HG03039 (cell line): ENCODE results near the gene ADIPOR2.

ENCODE experiments used
- ATAC-seq: cut with Tn5 transposase; IDR thresholded peaks from one replicate; pipeline ENCODE4 v1.9.1; 2021; ENCODE audit warnings: mild to moderate bottlenecking, moderate library complexity; ENCODE audit not compliant: unreplicated experiment

ADIPOR2 gene

DNA sequence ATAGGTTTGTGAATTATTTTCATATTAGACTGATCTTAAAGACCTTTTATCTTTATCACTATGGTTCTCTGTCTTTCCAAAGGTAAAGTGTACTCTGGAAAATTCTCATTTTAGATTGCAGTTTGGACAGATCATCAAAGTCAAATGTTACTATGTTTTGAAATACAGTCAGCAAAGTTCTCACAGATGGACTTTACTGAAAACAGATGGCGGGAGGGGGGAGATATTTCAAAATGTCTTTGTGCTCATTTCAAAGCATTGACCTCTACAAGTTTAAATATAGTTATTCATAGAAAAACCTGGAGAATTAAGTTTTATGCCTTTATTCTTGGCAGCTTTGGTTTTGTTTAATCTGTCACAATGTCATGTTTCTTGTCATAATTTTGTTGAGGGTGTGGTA, 77.7 kb downstream of the ADIPOR2 start:
- ATAC-seq, result no peak

- ATAC-seq, result no peak
Measured at GRCh38 chr12:1769809-1770494, 79.1 kb downstream of the ADIPOR2 start.

GRCh38 chr12:1773937-1774655, 83.2 kb downstream of the ADIPOR2 start:
- ATAC-seq, result no peak

GRCh38 chr12:1776170-1776921, 85.5 kb downstream of the ADIPOR2 start:
- ATAC-seq, result no peak

GRCh38 chr12:1777798-1778197, 86.9 kb downstream of the ADIPOR2 start:
- no peak for ATAC-seq

GRCh38 chr12:1778911-1779310, 88.0 kb downstream of the ADIPOR2 start:
- no peak for ATAC-seq

DNA sequence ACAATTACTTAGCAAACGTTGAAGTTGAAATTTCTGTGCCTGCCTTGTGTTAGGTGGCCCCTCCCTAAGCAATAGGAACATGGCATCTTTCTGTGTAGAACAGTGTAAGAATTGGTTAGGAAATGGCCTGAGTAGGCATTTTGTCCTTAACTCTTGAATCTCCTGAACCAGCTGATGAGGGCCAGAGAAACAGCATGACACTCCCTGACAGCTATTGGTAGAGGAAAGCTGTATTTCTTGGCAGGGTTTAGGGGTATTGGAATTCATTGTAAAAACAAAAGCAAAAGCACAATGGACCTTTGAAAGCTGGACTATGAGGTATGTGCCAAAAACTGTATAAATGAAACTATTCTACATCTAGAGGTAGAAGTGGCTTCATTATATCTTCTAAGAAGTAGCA, 88.9 kb downstream of the ADIPOR2 start:
- ATAC-seq, result no peak

- no peak for ATAC-seq
Measured at GRCh38 chr12:1781772-1782171, 90.9 kb downstream of the ADIPOR2 start.

- ATAC-seq, result no peak
Measured at GRCh38 chr12:1782215-1782614, 91.3 kb downstream of the ADIPOR2 start.

DNA sequence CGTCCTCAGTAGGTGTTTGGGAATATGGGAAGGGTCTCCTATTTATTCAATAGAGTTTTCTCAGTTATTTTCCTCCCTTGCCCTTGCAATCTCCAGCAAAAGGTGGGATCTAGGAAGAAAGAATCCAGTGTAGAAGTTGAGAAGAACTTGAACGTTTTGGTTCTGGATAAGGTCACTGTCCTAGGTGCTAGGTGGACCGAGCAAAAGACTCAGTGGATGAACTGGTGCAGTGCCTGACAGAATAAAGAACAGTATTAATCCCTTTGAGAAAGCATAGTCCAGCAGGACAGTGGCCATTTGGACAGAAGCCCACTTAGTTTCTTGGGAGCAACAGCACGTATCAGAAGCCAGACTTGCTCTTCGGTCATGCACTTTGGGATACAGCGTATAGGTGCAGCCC, 96.8 kb downstream of the ADIPOR2 start:
- no peak for ATAC-seq

DNA sequence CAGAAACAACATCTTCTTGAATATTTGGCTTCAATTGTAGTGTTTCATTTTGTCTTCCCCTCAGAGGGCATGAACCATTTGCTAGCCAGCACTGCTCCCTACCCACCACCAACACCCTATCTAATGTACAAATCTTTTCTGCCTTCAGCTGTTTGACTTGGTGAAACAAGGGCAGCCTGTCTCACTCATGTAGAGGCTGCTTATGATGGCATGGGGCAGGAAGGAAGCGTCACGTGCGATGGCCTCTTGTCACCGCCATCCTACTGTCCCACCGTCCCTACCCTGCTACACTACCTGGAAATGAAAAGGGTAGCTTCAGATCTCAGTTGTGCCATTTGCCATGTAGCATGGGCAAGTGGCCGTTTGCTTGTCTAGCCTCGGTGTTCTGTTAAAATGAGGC, 99.6 kb downstream of the ADIPOR2 start:
- no peak for ATAC-seq

GRCh38 chr12:1791104-1791841, 100.4 kb downstream of the ADIPOR2 start:
- ATAC-seq, result no peak

- no peak for ATAC-seq
Measured at GRCh38 chr12:1792406-1792805, 101.5 kb downstream of the ADIPOR2 start.

- ATAC-seq, result no peak
Measured at GRCh38 chr12:1793426-1794210, 102.7 kb downstream of the ADIPOR2 start.

DNA sequence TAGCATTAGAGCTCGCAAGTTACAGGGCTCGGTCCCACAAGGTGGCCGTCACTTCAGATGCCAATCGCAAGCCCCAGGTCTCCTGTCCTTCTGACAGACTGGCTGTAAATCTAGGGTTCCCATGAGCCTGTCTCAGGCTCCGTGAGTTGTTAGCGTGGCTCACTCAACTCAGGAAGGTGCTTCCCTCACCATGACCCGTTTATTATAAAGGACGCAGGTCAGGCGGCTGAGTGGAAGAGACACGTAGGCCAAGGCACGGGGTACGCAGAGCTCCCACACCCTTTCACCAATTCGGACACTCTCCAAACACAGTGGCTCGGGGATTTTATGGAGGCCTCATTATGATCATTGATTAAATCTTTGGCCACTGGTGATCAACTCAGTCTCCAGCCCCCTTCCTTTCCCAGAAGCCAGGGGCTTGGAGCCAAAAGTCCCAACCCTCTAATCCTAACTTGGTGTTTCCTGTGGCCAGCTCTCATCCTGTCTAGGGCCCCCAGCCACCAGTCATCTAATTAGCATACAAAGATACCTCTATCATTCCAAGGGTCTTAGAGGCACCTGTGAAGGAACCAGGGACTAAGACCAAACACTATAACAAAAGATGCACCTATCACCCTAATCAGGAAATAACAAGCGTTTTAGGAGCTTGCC, 103.7 kb downstream of the ADIPOR2 start:
- no peak for ATAC-seq

DNA sequence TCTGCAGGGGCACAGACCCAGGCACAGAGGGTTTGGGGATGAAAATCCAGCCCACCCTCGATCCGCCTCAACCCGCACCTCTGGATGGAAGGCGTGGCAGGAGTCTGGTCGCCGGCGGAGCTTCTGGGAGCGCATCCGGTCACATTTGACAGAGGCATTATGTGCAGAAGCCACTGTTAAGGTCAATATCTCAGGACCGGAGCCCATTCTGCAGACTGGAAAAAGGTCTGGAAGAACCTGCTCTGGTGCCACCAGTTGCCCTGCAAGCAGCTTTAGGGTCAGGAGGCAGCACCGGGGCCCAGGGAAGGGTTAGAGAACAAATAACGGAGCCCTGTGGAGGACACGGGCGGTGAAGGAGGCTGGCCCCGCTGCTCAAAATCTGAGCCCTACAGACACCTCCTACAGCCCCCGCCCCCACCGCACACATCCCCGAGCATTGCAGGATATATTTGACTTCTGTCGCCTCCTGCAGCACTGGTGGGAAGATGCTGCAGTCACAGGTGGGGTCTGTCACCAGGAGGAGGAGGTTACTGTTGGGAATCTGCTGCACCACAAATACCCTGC, 104.4 kb downstream of the ADIPOR2 start:
- ATAC-seq, result no peak

GRCh38 chr12:1795785-1796514, 105.1 kb downstream of the ADIPOR2 start:
- ATAC-seq, result peak; percentile 84

DNA sequence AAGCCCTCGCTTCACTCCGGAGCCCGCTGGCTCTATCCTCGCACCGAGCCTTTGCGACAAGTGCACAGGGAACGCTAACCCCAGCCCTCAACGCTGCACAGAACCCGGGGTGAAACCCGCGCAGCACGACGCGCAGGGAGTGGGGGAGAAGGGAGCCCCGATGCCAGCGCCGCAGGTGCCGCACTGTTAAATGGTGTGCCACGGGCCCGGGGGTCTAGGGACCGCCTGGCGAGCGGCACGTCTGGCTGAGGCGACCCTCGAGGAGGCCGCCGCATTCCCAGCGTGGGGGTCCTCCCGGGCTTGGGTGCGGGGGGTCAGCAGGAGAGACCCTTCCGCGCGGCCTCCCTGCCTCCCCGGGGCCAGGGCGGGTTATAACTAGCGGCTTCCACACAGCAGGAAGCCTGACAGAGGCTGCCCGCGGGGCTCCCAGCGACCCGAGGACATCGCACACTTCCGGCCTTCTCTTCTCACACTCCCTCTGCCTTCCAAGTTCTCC, 105.7 kb downstream of the ADIPOR2 start:
- ATAC-seq, result peak; percentile 3
